Measurements from ENCODE around the gene PHF19. TPM values are rescaled to one million over a fixed set of nuclear protein-coding genes. Genes with fewer than 3 reads are reported as not detected.
A peak's percentile ranks its signal among the peaks of the same experiment; 100 is the strongest.

Gene PHF19
- total RNA-seq = 10 to 100 TPM; 16.0 to 21.3 (median 19.7) TPM
- 16.2 TPM for polyA plus RNA-seq
- long read RNA-seq, donor 1, full-length matches to known transcripts = 10 of 24 reads
- long read RNA-seq, donor 1, partial matches to known transcripts = 2 of 24 reads
- long read RNA-seq, donor 1, other reads (novel, unspliced or antisense) = 12 of 24 reads
- long read RNA-seq, donor 2, partial matches to known transcripts = 0 of 6 reads
- long read RNA-seq, donor 2, other reads (novel, unspliced or antisense) = 5 of 6 reads
- long read RNA-seq, donor 3, partial matches to known transcripts = 1 of 18 reads
- long read RNA-seq, donor 3, other reads (novel, unspliced or antisense) = 12 of 18 reads
- long read RNA-seq, donor 4, partial matches to known transcripts = 1 of 11 reads
- long read RNA-seq, donor 4, other reads (novel, unspliced or antisense) = 4 of 11 reads

DNA sequence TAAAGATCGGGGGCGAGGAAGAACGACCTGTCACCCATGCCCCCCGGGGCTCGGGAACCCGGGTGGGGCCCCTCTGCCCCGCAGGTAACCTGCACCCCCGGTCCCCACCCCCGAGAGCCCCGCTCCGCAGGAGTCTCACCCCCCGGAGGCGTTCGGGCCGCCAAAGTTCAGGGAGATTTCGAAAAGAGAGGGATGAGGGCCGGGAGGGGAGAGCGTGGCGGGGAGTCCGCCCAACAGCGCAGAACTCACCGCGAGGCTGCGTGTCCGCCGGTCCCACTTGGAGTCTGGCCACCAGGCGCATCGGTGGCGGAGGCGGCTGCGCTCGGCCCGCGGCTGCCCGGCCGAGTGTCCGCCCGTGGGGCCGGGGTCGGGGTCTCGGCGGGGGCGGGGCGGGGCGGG, at the start of gene PHF19:
Gene PHF19, minus strand, starts transcription at position 347 of the 399 bp plus-strand sequence. CDS start 2,447 bp downstream, outside the sequence.
- Histone ChIP-seq H3K27ac (ENCODE audit: low read length) (peak within 1 kb of the TSS; percentile 72), H3K27me3 (ENCODE audit: control insufficient read depth, insufficient read depth) (no peaks in the 10 kb centered on the region), H3K4me1 (ENCODE audit: control insufficient read depth, insufficient read depth, low read length) (peaks cover 3% of the 10 kb centered on the region), H3K4me3 (ENCODE audit: low read length) (peak within 1 kb of the TSS; percentile 94), H3K9me3 (ENCODE audit: control insufficient read depth, low read length) (no peaks in the 10 kb centered on the region)
- ATAC-seq (peak; percentile 20 to 47), DNase-seq (peak; percentile 52 to 78 (median 75))
- under 1% methylated on average over 40 of the region's 45 CpGs for WGBS
- intact Hi-C loops (cut with DNase I) = loop anchor here in 1 of 4 donors (5.0 kb wide), 1 partner anchor 60 kb away; no protein-coding TSS in a partner anchor

DNA sequence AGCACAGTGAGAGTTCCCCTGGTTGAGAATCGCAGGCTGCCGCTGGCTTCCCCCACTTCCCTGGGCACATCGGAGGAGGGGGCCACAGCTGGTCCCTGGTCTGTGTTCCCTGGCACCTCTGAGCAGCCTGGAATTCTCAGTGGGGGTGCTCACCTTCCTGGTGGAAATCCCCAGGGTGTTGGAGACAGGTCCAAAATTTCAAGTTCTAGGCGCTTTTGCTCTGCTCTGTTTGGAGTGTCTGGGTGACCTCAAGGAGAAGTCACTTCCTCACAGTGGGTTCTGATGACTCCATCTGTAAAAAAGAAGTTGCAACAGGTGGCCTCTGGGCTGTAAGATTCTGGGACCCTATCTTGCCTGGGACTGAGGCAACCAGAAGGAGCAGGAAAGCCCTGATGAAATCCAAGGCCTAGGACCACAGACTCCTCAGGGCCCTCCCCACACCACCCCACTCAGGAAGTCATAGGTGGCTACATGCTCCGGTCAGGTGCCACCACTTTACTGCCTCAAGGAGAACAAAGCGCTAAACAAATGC, 49.5 kb upstream of the PHF19 start, which contains the start of gene TRAF1:
Gene TRAF1, minus strand, starts transcription at position 400 of the 532 bp plus-strand sequence. CDS start 721 bp downstream, outside the sequence.
- H3K27ac ChIP-seq (ENCODE audit: low read length) = peak within 1 kb of the TSS; percentile 71
- no peak within 1 kb of the TSS for H3K4me3 ChIP-seq (ENCODE audit: low read length)
- ATAC-seq (no peak), DNase-seq (no peak)
- 74% methylated on average over 6 of the region's 6 CpGs for WGBS
- H3K4me1 ChIP-seq (ENCODE audit: control insufficient read depth, insufficient read depth, low read length) = peaks cover 2% of the 10 kb centered on the region
- H3K27me3 ChIP-seq (ENCODE audit: control insufficient read depth, insufficient read depth) = no peaks in the 10 kb centered on the region
- no peaks in the 10 kb centered on the region for H3K9me3 ChIP-seq (ENCODE audit: control insufficient read depth, low read length)
- intact Hi-C loops (cut with DNase I) = loop anchor here in 1 of 4 donors (5.0 kb wide), 1 partner anchor 54 kb away; no protein-coding TSS in a partner anchor

- Histone ChIP-seq H3K27me3 (ENCODE audit: control insufficient read depth, insufficient read depth) (no peaks in the 10 kb centered on the region), H3K9me3 (ENCODE audit: control insufficient read depth, low read length) (no peaks in the 10 kb centered on the region), H3K27ac (ENCODE audit: low read length) (peak overlapping the region; percentile 71), H3K4me3 (ENCODE audit: low read length) (no peak overlapping the region), H3K4me1 (ENCODE audit: control insufficient read depth, insufficient read depth, low read length) (peaks cover 2% of the 10 kb centered on the region)
- DNase-seq = peak; percentile 81 to 84 (median 84)
- WGBS = 59% methylated on average over 13 of the region's 13 CpGs
- ATAC-seq = peak; percentile 58 to 66
- intact Hi-C loops (cut with DNase I) = loop anchor here in 1 of 4 donors (5.0 kb wide), 1 partner anchor 53 kb away; no protein-coding TSS in a partner anchor
Observed at GRCh38 chr9:120925535-120926396, 48.8 kb upstream of the PHF19 start.

- Histone ChIP-seq H3K4me3 (ENCODE audit: low read length) (no peak overlapping the region), H3K27me3 (ENCODE audit: control insufficient read depth, insufficient read depth) (no peaks in the 10 kb centered on the region), H3K4me1 (ENCODE audit: control insufficient read depth, insufficient read depth, low read length) (peaks cover 6% of the 10 kb centered on the region), H3K9me3 (ENCODE audit: control insufficient read depth, low read length) (no peaks in the 10 kb centered on the region), H3K27ac (ENCODE audit: low read length) (no peak overlapping the region)
- no peak for DNase-seq
- ATAC-seq = no peak
- 84% methylated on average over 11 of the region's 11 CpGs for WGBS
- intact Hi-C loops (cut with DNase I) = loop anchor here in 1 of 4 donors (5.0 kb wide), 1 partner anchor 53 kb away; no protein-coding TSS in a partner anchor
Observed at GRCh38 chr9:120924698-120925534, 47.9 kb upstream of the PHF19 start.

- ATAC-seq (no peak), DNase-seq (no peak)
- H3K4me1 ChIP-seq (ENCODE audit: control insufficient read depth, insufficient read depth, low read length) = peaks cover 14% of the 10 kb centered on the region
- intact Hi-C loops (cut with DNase I) = no loop called here
- H3K4me3 ChIP-seq (ENCODE audit: low read length) = no peak overlapping the region
- no peak overlapping the region for H3K27ac ChIP-seq (ENCODE audit: low read length)
- H3K27me3 ChIP-seq (ENCODE audit: control insufficient read depth, insufficient read depth) = no peaks in the 10 kb centered on the region
- WGBS = 89% methylated on average over 11 of the region's 11 CpGs
- no peaks in the 10 kb centered on the region for H3K9me3 ChIP-seq (ENCODE audit: control insufficient read depth, low read length)
Observed at GRCh38 chr9:120923620-120924328, 46.8 kb upstream of the PHF19 start.

- Histone ChIP-seq H3K27me3 (ENCODE audit: control insufficient read depth, insufficient read depth) (no peaks in the 10 kb centered on the region), H3K4me3 (ENCODE audit: low read length) (no peak overlapping the region), H3K27ac (ENCODE audit: low read length) (no peak overlapping the region), H3K4me1 (ENCODE audit: control insufficient read depth, insufficient read depth, low read length) (peaks cover 16% of the 10 kb centered on the region), H3K9me3 (ENCODE audit: control insufficient read depth, low read length) (no peaks in the 10 kb centered on the region)
- intact Hi-C loops (cut with DNase I) = no loop called here
- 76% methylated on average over 7 of the region's 7 CpGs for WGBS
- no peak for DNase-seq
- no peak for ATAC-seq
Observed at GRCh38 chr9:120922404-120923195, 45.6 kb upstream of the PHF19 start.

DNA sequence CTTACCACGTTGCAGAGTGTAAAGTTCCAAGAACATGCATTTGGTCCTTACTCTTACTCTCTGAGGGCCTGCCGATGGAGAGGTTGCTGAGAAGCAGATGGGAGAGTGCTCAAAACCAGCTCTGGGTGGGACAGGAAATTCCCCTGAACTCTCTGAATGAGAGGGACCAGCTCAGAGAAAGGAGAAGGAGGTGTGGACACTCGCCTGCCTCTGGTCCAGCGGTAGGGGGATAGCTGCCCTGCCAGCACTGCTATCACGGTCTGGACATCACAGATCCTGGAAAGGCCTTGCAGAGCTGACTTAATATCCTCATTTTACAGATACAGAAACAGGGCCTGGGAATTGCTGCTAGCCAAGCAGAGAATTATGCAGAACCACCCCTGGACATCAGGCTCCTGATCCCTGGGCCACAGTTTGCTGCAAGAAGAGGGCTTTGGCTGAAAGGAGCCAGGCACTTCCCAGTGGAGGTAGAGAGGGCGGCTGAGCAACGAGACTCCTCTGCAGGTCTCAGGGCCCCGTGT, 44.7 kb upstream of the PHF19 start:
- no peaks in the 10 kb centered on the region for H3K27me3 ChIP-seq (ENCODE audit: control insufficient read depth, insufficient read depth)
- peaks cover 17% of the 10 kb centered on the region for H3K4me1 ChIP-seq (ENCODE audit: control insufficient read depth, insufficient read depth, low read length)
- DNase-seq (peak in 1 of 3 donors; percentile 82), ATAC-seq (peak in 1 of 2 donors; percentile 34)
- no peak overlapping the region for H3K4me3 ChIP-seq (ENCODE audit: low read length)
- peak overlapping the region; percentile 59 for H3K27ac ChIP-seq (ENCODE audit: low read length)
- intact Hi-C loops (cut with DNase I) = no loop called here
- H3K9me3 ChIP-seq (ENCODE audit: control insufficient read depth, low read length) = no peaks in the 10 kb centered on the region
- 45% methylated on average over 8 of the region's 8 CpGs for WGBS

GRCh38 chr9:120920806-120921178, 43.8 kb upstream of the PHF19 start:
- no peaks in the 10 kb centered on the region for H3K9me3 ChIP-seq (ENCODE audit: control insufficient read depth, low read length)
- no peaks in the 10 kb centered on the region for H3K27me3 ChIP-seq (ENCODE audit: control insufficient read depth, insufficient read depth)
- 71% methylated on average over 3 of the region's 3 CpGs for WGBS
- peak overlapping the region; percentile 93 for H3K27ac ChIP-seq (ENCODE audit: low read length)
- no peak overlapping the region for H3K4me3 ChIP-seq (ENCODE audit: low read length)
- peaks cover 20% of the 10 kb centered on the region for H3K4me1 ChIP-seq (ENCODE audit: control insufficient read depth, insufficient read depth, low read length)
- ATAC-seq (no peak), DNase-seq (no peak)
- intact Hi-C loops (cut with DNase I) = no loop called here

All from right cardiac atrium (tissue), 5 donors.